ENCODE data around the gene ANKFY1. TPM values are rescaled to one million over a fixed set of nuclear protein-coding genes. Genes with fewer than 3 reads are reported as not detected.

The ANKFY1 gene
- total and polyA plus RNA-seq, 9 of the 15 experiments (the other 6 are each of a cell fraction or from before 2014, with no cell fraction given), result 4.3 to 25.6 (median 12.2) TPM

DNA sequence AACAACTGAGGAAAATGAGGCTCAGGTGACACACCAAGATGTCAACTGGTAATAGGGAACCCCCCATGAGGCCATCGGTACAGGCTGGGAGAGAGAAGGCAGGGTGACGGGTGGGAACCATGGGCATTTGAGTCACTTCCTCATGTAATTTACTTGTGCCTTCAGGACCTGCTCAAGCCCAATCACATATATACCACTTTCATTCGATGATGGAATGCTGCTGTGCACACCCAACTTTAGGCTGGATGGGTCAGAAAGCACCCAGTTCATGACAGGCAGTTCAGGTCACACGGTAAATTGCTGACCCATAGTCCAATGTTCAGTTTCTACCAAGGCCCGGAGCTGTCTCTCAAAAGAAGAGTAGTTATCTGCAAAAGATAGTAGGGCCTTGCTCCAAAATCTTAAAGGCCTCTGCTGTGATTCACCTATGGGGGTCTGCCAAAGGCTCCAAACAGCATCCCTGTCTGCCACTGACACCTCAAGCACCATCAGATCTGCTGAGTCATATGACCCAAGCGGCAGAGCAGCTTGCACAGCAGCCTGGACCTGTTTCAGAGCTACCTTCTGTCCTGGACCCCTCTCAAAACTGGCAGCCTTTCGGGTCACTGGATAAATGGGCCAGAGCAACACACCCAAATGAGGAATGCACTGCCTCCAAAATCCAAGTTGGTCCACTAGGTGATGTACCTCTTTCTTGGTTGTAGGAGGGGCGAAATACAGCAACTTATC, 145.6 kb downstream of the ANKFY1 start:
- FAIRE-seq, result no peak
- Histone ChIP-seq H2AFZ (ENCODE audit: low read depth, low read length) (no peak overlapping the region), H3K27ac (ENCODE audit: extremely low read depth, low read depth, low read length) (no peak overlapping the region), H3K9me3 (replicated peaks; ENCODE audit: control insufficient read depth, insufficient read depth, low read depth, low read length) (no peaks in the 10 kb centered on the region), H3K9ac (ENCODE audit: insufficient read depth in 1 of 2, low read depth in 2 of 2, low read length in 2 of 2) (no peak overlapping the region), H4K20me1 (replicated peaks; ENCODE audit: control insufficient read depth, insufficient read depth, low read length) (no peaks in the 10 kb centered on the region; the same call in 1 of the 2 replicates), H3K79me2 (ENCODE audit: control insufficient read depth, insufficient read depth, low read length) (no peaks in the 10 kb centered on the region), H3K4me2 (ENCODE audit: insufficient read depth, low read length) (no peak overlapping the region), H3K4me1 (replicated peaks in 1 of 2; ENCODE audit: control insufficient read depth in 2 of 2, insufficient read depth in 2 of 2, low read length in 2 of 2) (no peaks in the 10 kb centered on the region), H3K9me1 (ENCODE audit: control insufficient read depth, insufficient read depth, low read length) (no peaks in the 10 kb centered on the region), H3K27me3 (ENCODE audit: control insufficient read depth in 2 of 2, insufficient read depth in 2 of 2, low read length in 2 of 2) (no peaks in the 10 kb centered on the region), H3K4me3 (no peak overlapping the region), H3K36me3 (ENCODE audit: control insufficient read depth, insufficient read depth, low read length) (peaks cover 54% of the 10 kb centered on the region; the same call in 2 of the 3 replicates)
- WGBS (ENCODE audit: insufficient coverage, low coverage, missing lambda C conversion rate), result 75% methylated on average over 8 of the region's 8 CpGs
- ChIA-PET CTCF (ENCODE audit: low intra/inter-chr PET ratio) (no interaction called here), POLR2A (no interaction called here)
- BruUV-seq (replicated peaks), result no TSS peak
- intact Hi-C loops (cut with micrococcal nuclease) (no loop called here), in situ Hi-C loops (cut with MboI) (no loop called here)
- ATAC-seq, result no peak
- no peak for DNase-seq (ENCODE audit: extremely low read depth in 1 of 4, low spot score in 3 of 4)
- peak; percentile 64 for TF ChIP-seq NFE2 (IDR thresholded peaks at IDR 0.05; ENCODE audit: low read depth)
- peak; percentile 37; the same call in 1 of the 2 replicates for TF ChIP-seq C11orf30 (IDR thresholded peaks at IDR 0.05; ENCODE audit: low read depth)
- peak; percentile 53; the same call in 1 of the 2 replicates for TF ChIP-seq ZNF316 (IDR thresholded peaks at IDR 0.05)
- TF ChIP-seq ZZZ3 (IDR thresholded peaks at IDR 0.05), result no peak
- no peak for TF ChIP-seq NRF1 (conservative IDR thresholded peaks at IDR 0.05 in 1 of 2, IDR thresholded peaks at IDR 0.05 in 1 of 2)
- TF ChIP-seq MAFG (tag; conservative IDR thresholded peaks at IDR 0.05), result peak; percentile 67
- TF ChIP-seq ZNF12 (CRISPR knock-in tag; IDR thresholded peaks at IDR 0.05), result no peak

Measured in K562 (cell line).